ENCODE measurements around the gene LRP1. TPM values are rescaled to one million over a fixed set of nuclear protein-coding genes. Genes with fewer than 3 reads are reported as not detected.

The LRP1 gene
- total and polyA plus RNA-seq, 2 of the 4 experiments (the other 2 are of a cell fraction): 73.1 to 142 TPM

GRCh38 chr12:57169969-57170368, 41.7 kb downstream of the LRP1 start:
- H3K9ac ChIP-seq (ENCODE audit: low read depth, low read length): no peak overlapping the region

More at GRCh38 chr12:57169969-57170368, 41.7 kb downstream of the LRP1 start:
- Histone ChIP-seq H3K9me3 (ENCODE audit: control insufficient read depth, insufficient read depth, low read length) (no peaks in the 10 kb centered on the region), H2BK5ac (ENCODE audit: low read depth, low read length, poor library complexity, severe bottlenecking) (no peak overlapping the region), H3K36me3 (ENCODE audit: control insufficient read depth, insufficient read depth, low read length) (peaks cover 86% of the 10 kb centered on the region), H3K27ac (ENCODE audit: insufficient read depth, low read length) (no peak overlapping the region), H4K8ac (ENCODE audit: low read depth in 2 of 2, low read length in 2 of 2) (no peak overlapping the region), H3K79me1 (ENCODE audit: low read depth in 1 of 2, low read length in 2 of 2) (peaks cover 10 to 55% of the 10 kb centered on the region in 2 experiments), H3K56ac (ENCODE audit: extremely low read depth, insufficient read depth, low read length) (no peak overlapping the region), H2BK20ac (ENCODE audit: low read depth, low read length) (no peak overlapping the region), H2BK120ac (ENCODE audit: low read depth, low read length) (no peak overlapping the region), H3K23ac (ENCODE audit: low read depth, low read length) (no peak overlapping the region), H4K91ac (ENCODE audit: insufficient read depth, low read depth, low read length) (no peak overlapping the region), H4K20me1 (ENCODE audit: insufficient read depth, low read length) (peaks cover 52% of the 10 kb centered on the region), H4K5ac (ENCODE audit: low read depth, low read length) (no peak overlapping the region), H3K18ac (ENCODE audit: low read depth, low read length) (no peak overlapping the region), H2AFZ (replicated peaks; ENCODE audit: low read length, poor library complexity) (no peak overlapping the region), H3K4me1 (ENCODE audit: control insufficient read depth, insufficient read depth, low read length) (peaks cover 12% of the 10 kb centered on the region), H3K27me3 (ENCODE audit: control insufficient read depth, insufficient read depth, low read length) (no peaks in the 10 kb centered on the region), H2AK5ac (ENCODE audit: low read depth, low read length) (no peak overlapping the region), H3K9me1 (ENCODE audit: insufficient read depth, low read length) (peaks cover 2% of the 10 kb centered on the region; the same call in 1 of the 2 replicates), H3K4ac (ENCODE audit: low read depth, low read length) (no peak overlapping the region), H3K4me3 (ENCODE audit: insufficient read depth, low read depth, low read length) (no peak overlapping the region), H3K4me2 (ENCODE audit: low read depth, low read length) (no peak overlapping the region), H3K14ac (replicated peaks; ENCODE audit: low read depth, low read length) (no peak overlapping the region), H2AK9ac (replicated peaks; ENCODE audit: low read depth, low read length, poor library complexity) (no peak overlapping the region), H2BK15ac (ENCODE audit: low read depth, low read length) (no peak overlapping the region)
- POLR2A ChIA-PET (ENCODE audit: unreplicated experiment): no interaction called here
- ATAC-seq (ENCODE audit: low read depth) (no peak), DNase-seq (no peak)
- in situ Hi-C loops (cut with MboI; ENCODE audit: low sequenced_read_pairs) (no loop called here), dilution Hi-C loops (cut with HindIII; ENCODE audit: low sequenced_read_pairs, unreplicated experiment) (no loop called here), intact Hi-C loops (cut with micrococcal nuclease) (no loop called here)
- CTCF ChIA-PET: no interaction called here
- BruUV-seq (replicated peaks): no TSS peak
- 95% methylated on average over 3 of the region's 7 CpGs; no CpG with 5 or more reads in 1 of the 2 experiments for WGBS, 2 experiments (ENCODE audit: extremely low coverage in 2 of 2, insufficient read length in 1 of 2)
- TF ChIP-seq NFE2L2 (IDR thresholded peaks at IDR 0.05; ENCODE audit: low read depth, low read length): no peak
- no peak for TF ChIP-seq POLR2A (IDR thresholded peaks at IDR 0.05; ENCODE audit: low read depth, low read length)
- TF ChIP-seq RCOR1 (IDR thresholded peaks at IDR 0.05; ENCODE audit: insufficient replicate concordance, low read length): no peak

Measured in IMR-90 (cell line).